Mesenchymal stem cell (in vitro differentiated cells and primary cell): ENCODE data around the gene MYO5B.

Experiments used
- DNase-seq: peaks from one replicate; pipeline ENCODE4 v3.0.0-alpha.2; 2013
- H2AFZ ChIP-seq: one replicate; pipeline ENCODE4 v1.6.1; 2013; ENCODE audit warnings: low read depth, mild to moderate bottlenecking, control low read depth, inconsistent platforms, low read length, moderate library complexity
- H2AK5ac ChIP-seq: 2 replicates; pipeline ENCODE4 v1.6.1; 2013; ENCODE audit warnings: low read length, moderate library complexity, mild to moderate bottlenecking, inconsistent platforms; ENCODE audit not compliant: severe bottlenecking
- H2BK120ac ChIP-seq: one replicate; pipeline ENCODE4 v1.6.1; 2013; ENCODE audit warnings: low read depth, mild to moderate bottlenecking, inconsistent platforms, low read length, moderate library complexity
- H2BK12ac ChIP-seq, 2 experiments: one replicate each; pipeline ENCODE4 v1.6.1; 2013; ENCODE audit warnings: inconsistent platforms in 2 of 2, low read length in 2 of 2, mild to moderate bottlenecking in 2 of 2, moderate library complexity in 2 of 2, control low read depth in 1 of 2
- H2BK15ac ChIP-seq: one replicate; pipeline ENCODE4 v1.6.1; 2013; ENCODE audit warnings: mild to moderate bottlenecking, low read depth, inconsistent platforms; ENCODE audit not compliant: poor library complexity, severe bottlenecking
- H2BK5ac ChIP-seq: 2 replicates; pipeline ENCODE4 v1.6.1; 2013; ENCODE audit warnings: low read depth, mild to moderate bottlenecking, low read length, control low read depth, inconsistent platforms; ENCODE audit not compliant: poor library complexity, severe bottlenecking
- H3K14ac ChIP-seq, 2 experiments: one replicate each; pipeline ENCODE4 v1.6.1; 2013; ENCODE audit warnings: inconsistent platforms in 2 of 2, low read length in 2 of 2, control low read depth in 1 of 2, mild to moderate bottlenecking in 1 of 2, moderate library complexity in 1 of 2
- H3K18ac ChIP-seq, 2 experiments: one replicate each; pipeline ENCODE4 v1.6.1; 2013; ENCODE audit warnings: inconsistent platforms in 2 of 2, low read length in 2 of 2, control low read depth in 1 of 2, low read depth in 1 of 2, mild to moderate bottlenecking in 1 of 2
- H3K23ac ChIP-seq, 2 experiments: one replicate each; pipeline ENCODE4 v1.6.1; 2013; ENCODE audit warnings: inconsistent platforms in 2 of 2, low read length in 2 of 2, mild to moderate bottlenecking in 2 of 2, moderate library complexity in 2 of 2, control low read depth in 1 of 2
- H3K27ac ChIP-seq: 2 replicates; pipeline ENCODE4 v1.5.1; 2013; ENCODE audit warnings: mild to moderate bottlenecking, moderate library complexity, low read length, control low read depth, inconsistent platforms; ENCODE audit not compliant: poor library complexity, severe bottlenecking
- H3K27me3 ChIP-seq, 2 experiments: 2 replicates each; pipeline versions ENCODE4 v1.6.1 to v1.7.0; 2013; ENCODE audit warnings: low read length in 2 of 2, mild to moderate bottlenecking in 2 of 2, moderate library complexity in 2 of 2, control low read depth in 1 of 2, inconsistent platforms in 1 of 2; ENCODE audit not compliant: control insufficient read depth in 1 of 2, insufficient read depth in 1 of 2
- H3K36me3 ChIP-seq, 2 experiments: 2 replicates each; pipeline versions ENCODE4 v1.6.1 to v1.7.0; 2013; ENCODE audit warnings: low read length in 2 of 2, control low read depth in 1 of 2, inconsistent platforms in 1 of 2, low read depth in 1 of 2, mild to moderate bottlenecking in 1 of 2; ENCODE audit not compliant: insufficient read depth in 2 of 2, control insufficient read depth in 1 of 2
- H3K4ac ChIP-seq, 2 experiments: one replicate each; pipeline ENCODE4 v1.6.1; 2013; ENCODE audit warnings: inconsistent platforms in 2 of 2, low read length in 2 of 2, mild to moderate bottlenecking in 2 of 2, moderate library complexity in 2 of 2, control low read depth in 1 of 2, low read depth in 1 of 2
- H3K4me1 ChIP-seq: 2 replicates; pipeline ENCODE4 v1.6.1; 2013; ENCODE audit warnings: low read depth, low read length, control low read depth; ENCODE audit not compliant: control insufficient read depth, insufficient read depth
- H3K4me2 ChIP-seq: 2 replicates; pipeline ENCODE4 v1.6.1; 2013; ENCODE audit warnings: low read length, mild to moderate bottlenecking, inconsistent platforms; ENCODE audit not compliant: poor library complexity, severe bottlenecking
- H3K4me3 ChIP-seq, 2 experiments: 2 replicates each; pipeline versions ENCODE4 v1.5.1 to v1.7.0; 2013; ENCODE audit warnings: low read length in 2 of 2, mild to moderate bottlenecking in 2 of 2, control low read depth in 1 of 2, low read depth in 1 of 2; ENCODE audit not compliant: insufficient read depth in 1 of 2
- H3K79me1 ChIP-seq: replicated peaks from 2 replicates; pipeline ENCODE4 v1.6.1; 2013; ENCODE audit warnings: mild to moderate bottlenecking, control low read depth, low read length, inconsistent platforms; ENCODE audit not compliant: poor library complexity, severe bottlenecking
- H3K9ac ChIP-seq: 2 replicates; pipeline ENCODE4 v1.7.0; 2013; ENCODE audit warnings: mild to moderate bottlenecking, low read length, moderate library complexity
- H3K9me3 ChIP-seq: 2 replicates; pipeline ENCODE4 v1.7.0; 2013; ENCODE audit warnings: mild to moderate bottlenecking, low read length; ENCODE audit not compliant: control insufficient read depth
- H4K8ac ChIP-seq: one replicate; pipeline ENCODE4 v1.6.1; 2013; ENCODE audit warnings: inconsistent platforms, mild to moderate bottlenecking, low read length, moderate library complexity
- H4K91ac ChIP-seq: one replicate; pipeline ENCODE4 v1.6.1; 2013; ENCODE audit warnings: mild to moderate bottlenecking, low read length, inconsistent platforms
- WGBS: methylation state at CpG from one replicate; pipeline ENCODE4 v1.1.7; 2013; ENCODE audit warnings: mixed read lengths; 5-methylcytosine and 5-hydroxymethylcytosine counted together

The MYO5B gene

DNA sequence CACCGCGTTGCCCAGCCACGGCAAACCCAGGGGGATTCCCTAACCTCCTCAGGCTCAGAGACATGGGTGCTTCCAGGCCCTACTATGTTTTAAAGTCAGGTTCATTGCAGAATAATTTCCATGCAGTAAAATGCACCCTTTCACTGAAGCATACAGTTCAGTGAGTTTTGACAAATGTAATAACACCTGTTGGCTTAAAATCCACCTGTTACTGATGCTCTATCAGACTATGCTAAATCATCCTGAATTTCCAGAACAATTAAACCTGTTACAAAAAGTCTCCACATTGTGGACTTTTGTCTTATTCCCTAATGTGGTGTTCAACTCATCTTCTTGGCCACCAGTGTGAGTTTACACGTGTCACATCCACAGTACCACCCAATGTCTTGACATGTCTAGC, 234.6 kb downstream of the MYO5B start:
- Histone ChIP-seq H2BK5ac (no peak overlapping the region), H3K4ac (no peak overlapping the region), H3K9me3 (no peaks in the 10 kb centered on the region), H3K4me3 (no peak overlapping the region), H3K9ac (no peak overlapping the region), H2BK120ac (no peak overlapping the region), H3K23ac (no peak overlapping the region), H3K36me3 (no peaks in the 10 kb centered on the region), H2BK12ac (no peak overlapping the region), H4K91ac (no peak overlapping the region), H4K8ac (no peak overlapping the region), H2BK15ac (no peak overlapping the region), H2AK5ac (no peak overlapping the region), H2AFZ (no peak overlapping the region), H3K27ac (no peak overlapping the region), H3K4me2 (no peak overlapping the region), H3K14ac (no peak overlapping the region), H3K4me1 (peaks cover 1% of the 10 kb centered on the region), H3K79me1 (no peaks in the 10 kb centered on the region), H3K27me3 (peaks cover 18 to 24% of the 10 kb centered on the region in 2 experiments), H3K18ac (no peak overlapping the region)
- no peak for DNase-seq
- WGBS, result 76% methylated on average over 4 of the region's 4 CpGs

DNA sequence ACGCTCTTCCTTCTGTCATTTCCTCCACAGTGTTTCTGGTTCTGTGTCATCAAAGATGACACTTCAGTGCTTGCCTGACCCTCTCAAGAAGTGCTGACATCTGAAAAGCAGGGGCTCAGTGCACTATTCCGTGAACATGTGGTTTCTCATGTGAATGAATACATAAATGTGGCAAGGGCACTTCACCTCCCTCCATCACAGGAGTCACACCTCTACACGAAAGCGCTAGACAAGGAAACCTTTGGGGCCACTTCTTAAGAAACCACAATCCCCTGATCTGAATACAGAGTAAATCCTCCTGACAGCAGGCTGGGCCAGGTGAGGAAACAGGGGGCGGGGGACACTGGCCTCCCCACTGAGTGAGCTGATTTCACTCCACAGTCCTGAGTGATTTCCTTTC, 235.8 kb downstream of the MYO5B start:
- H3K4ac ChIP-seq, result no peak overlapping the region
- no peak overlapping the region for H2AK5ac ChIP-seq
- H2BK15ac ChIP-seq, result no peak overlapping the region
- H2BK5ac ChIP-seq, result no peak overlapping the region
- no peak overlapping the region for H2AFZ ChIP-seq
- H3K4me1 ChIP-seq, result no peaks in the 10 kb centered on the region
- H3K36me3 ChIP-seq, result no peaks in the 10 kb centered on the region
- no peak overlapping the region for H2BK120ac ChIP-seq
- H3K9me3 ChIP-seq, result no peaks in the 10 kb centered on the region
- WGBS, result 68% methylated on average over 4 of the region's 5 CpGs
- H3K18ac ChIP-seq, result no peak overlapping the region
- H3K4me2 ChIP-seq, result no peak overlapping the region
- no peak overlapping the region for H3K4me3 ChIP-seq
- no peak overlapping the region for H2BK12ac ChIP-seq
- H4K91ac ChIP-seq, result no peak overlapping the region
- no peak for DNase-seq
- no peak overlapping the region for H3K27ac ChIP-seq
- no peak overlapping the region for H3K23ac ChIP-seq
- H4K8ac ChIP-seq, result no peak overlapping the region
- H3K9ac ChIP-seq, result no peak overlapping the region
- H3K14ac ChIP-seq, result no peak overlapping the region
- H3K79me1 ChIP-seq, result no peaks in the 10 kb centered on the region
- peaks cover 27 to 35% of the 10 kb centered on the region in 2 experiments for H3K27me3 ChIP-seq

GRCh38 chr18:49955263-49955662, 239.7 kb downstream of the MYO5B start:
- Histone ChIP-seq H2BK12ac (no peak overlapping the region), H2BK120ac (no peak overlapping the region), H3K9ac (no peak overlapping the region), H3K4ac (no peak overlapping the region), H3K27me3 (peaks cover 24 to 53% of the 10 kb centered on the region in 2 experiments), H4K91ac (no peak overlapping the region), H3K79me1 (no peaks in the 10 kb centered on the region), H3K36me3 (no peaks in the 10 kb centered on the region), H4K8ac (no peak overlapping the region), H3K14ac (no peak overlapping the region), H2AK5ac (no peak overlapping the region), H3K23ac (no peak overlapping the region), H2BK5ac (no peak overlapping the region), H3K18ac (no peak overlapping the region), H3K4me2 (no peak overlapping the region), H3K4me1 (no peaks in the 10 kb centered on the region), H2BK15ac (no peak overlapping the region), H3K9me3 (no peaks in the 10 kb centered on the region), H3K4me3 (no peak overlapping the region), H2AFZ (no peak overlapping the region), H3K27ac (no peak overlapping the region)
- 79% methylated on average over 2 of the region's 5 CpGs for WGBS
- no peak for DNase-seq

DNA sequence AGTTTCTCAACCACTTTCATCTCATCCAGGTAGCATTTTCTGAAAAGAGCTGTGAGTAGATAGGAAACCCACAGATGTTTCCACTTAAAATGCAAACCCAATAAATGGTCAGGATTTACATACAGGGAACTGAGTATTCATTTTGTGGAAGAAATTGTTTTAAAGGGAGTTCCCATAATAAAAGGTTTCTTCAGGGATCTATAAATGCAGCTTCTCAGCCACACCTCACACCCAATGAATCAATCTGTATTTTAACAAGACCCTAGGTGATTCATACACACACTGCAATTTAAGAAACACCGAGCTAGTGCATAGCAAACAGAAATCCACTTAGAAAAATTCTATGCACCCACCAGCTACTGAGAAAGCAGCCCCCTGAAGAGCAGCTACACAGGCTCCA, 241.6 kb downstream of the MYO5B start:
- no peaks in the 10 kb centered on the region for H3K79me1 ChIP-seq
- no peak overlapping the region for H4K91ac ChIP-seq
- H3K27me3 ChIP-seq, result peaks cover 27 to 49% of the 10 kb centered on the region in 2 experiments
- no peak overlapping the region for H2AFZ ChIP-seq
- no peak for DNase-seq
- no peaks in the 10 kb centered on the region for H3K36me3 ChIP-seq
- H3K4me2 ChIP-seq, result no peak overlapping the region
- no peak overlapping the region for H3K9ac ChIP-seq
- H2AK5ac ChIP-seq, result no peak overlapping the region
- no peak overlapping the region for H2BK120ac ChIP-seq
- no peak overlapping the region for H3K18ac ChIP-seq
- H2BK15ac ChIP-seq, result no peak overlapping the region
- H3K4me1 ChIP-seq, result no peaks in the 10 kb centered on the region
- H3K4me3 ChIP-seq, result no peak overlapping the region
- H2BK12ac ChIP-seq, result no peak overlapping the region
- H3K27ac ChIP-seq, result no peak overlapping the region
- no peak overlapping the region for H3K4ac ChIP-seq
- no peak overlapping the region for H3K23ac ChIP-seq
- H2BK5ac ChIP-seq, result no peak overlapping the region
- H4K8ac ChIP-seq, result no peak overlapping the region
- no peak overlapping the region for H3K14ac ChIP-seq
- WGBS, result 81% methylated on average over 1 of the region's 1 CpG
- H3K9me3 ChIP-seq, result no peaks in the 10 kb centered on the region
